IMR-90 (cell line): Measurements from ENCODE around the gene FA2H. TPM values are rescaled to one million over a fixed set of nuclear protein-coding genes. Genes with fewer than 3 reads are reported as not detected.

Experiments used
- ATAC-seq: fragments of 200-7000 bp; cut with Tn5 transposase; 2 replicates; pipeline ENCODE4 v1.9.1; 2020; ENCODE audit warnings: low read depth, mild to moderate bottlenecking, moderate library complexity
- BruUV-seq: library from RNA; stranded (reverse); fragments of 400-500 nt; replicated peaks from 2 replicates; lab custom pipeline; 2021; lab: Mats Ljungman, UMichigan
- CTCF ChIA-PET: fragments of 300-600 bp; formaldehyde crosslinking; extraction: SDS; loops from one replicate; lab custom pipeline; 2021; ENCODE audit warnings: antibody characterized with exemption; lab: Yijun Ruan, JAX
- POLR2A ChIA-PET: fragments of 300-600 bp; sonication (Branson Sonifier 250); formaldehyde crosslinking; loops from one replicate; lab custom pipeline; 2022; ENCODE audit warnings: antibody characterized with exemption; ENCODE audit not compliant: unreplicated experiment; lab: Charles Lee
- DNase-seq: peaks from one replicate; pipeline ENCODE4 v3.0.0; 2013
- H2AFZ ChIP-seq: replicated peaks from 2 replicates; pipeline ENCODE3; 2013; ENCODE audit warnings: low read length, mild to moderate bottlenecking; ENCODE audit not compliant: poor library complexity
- H2AK5ac ChIP-seq: 2 replicates; pipeline ENCODE4 v1.6.1; 2013; ENCODE audit warnings: low read depth, low read length, inconsistent platforms
- H2AK9ac ChIP-seq: replicated peaks from 2 replicates; pipeline ENCODE3; 2013; ENCODE audit warnings: mild to moderate bottlenecking, low read depth, low read length, moderate library complexity; ENCODE audit not compliant: poor library complexity
- H2BK120ac ChIP-seq: 2 replicates; pipeline ENCODE4 v1.6.1; 2013; ENCODE audit warnings: low read depth, low read length, inconsistent platforms
- H2BK15ac ChIP-seq: 3 replicates; pipeline ENCODE4 v1.6.1; 2013; ENCODE audit warnings: low read depth, low read length, inconsistent platforms
- H2BK20ac ChIP-seq: 2 replicates; pipeline ENCODE4 v1.6.1; 2013; ENCODE audit warnings: low read depth, mild to moderate bottlenecking, inconsistent platforms, low read length, moderate library complexity
- H2BK5ac ChIP-seq: 2 replicates; pipeline ENCODE4 v1.6.1; 2013; ENCODE audit warnings: mild to moderate bottlenecking, low read depth, low read length, inconsistent platforms; ENCODE audit not compliant: poor library complexity, severe bottlenecking
- H3K14ac ChIP-seq: replicated peaks from 2 replicates; pipeline ENCODE4 v1.6.1; 2013; ENCODE audit warnings: low read depth, low read length, inconsistent platforms
- H3K18ac ChIP-seq: 2 replicates; pipeline ENCODE4 v1.6.1; 2013; ENCODE audit warnings: low read depth, low read length, control low read depth
- H3K23ac ChIP-seq: 2 replicates; pipeline ENCODE4 v1.6.1; 2013; ENCODE audit warnings: low read depth, low read length, inconsistent platforms
- H3K27ac ChIP-seq: 2 replicates; pipeline ENCODE4 v1.5.1; 2013; ENCODE audit warnings: mild to moderate bottlenecking, control low read depth, low read length; ENCODE audit not compliant: insufficient read depth
- H3K27me3 ChIP-seq: 2 replicates; pipeline ENCODE4 v1.6.1; 2013; ENCODE audit warnings: low read length; ENCODE audit not compliant: control insufficient read depth, insufficient read depth
- H3K36me3 ChIP-seq: 2 replicates; pipeline ENCODE4 v1.6.1; 2013; ENCODE audit warnings: low read length, mixed read lengths; ENCODE audit not compliant: control insufficient read depth, insufficient read depth
- H3K4ac ChIP-seq: 2 replicates; pipeline ENCODE4 v1.6.1; 2013; ENCODE audit warnings: low read depth, low read length, inconsistent platforms
- H3K4me1 ChIP-seq: 2 replicates; pipeline ENCODE4 v1.6.1; 2013; ENCODE audit warnings: low read length, mixed read lengths; ENCODE audit not compliant: control insufficient read depth, insufficient read depth
- H3K4me2 ChIP-seq: 2 replicates; pipeline ENCODE4 v1.6.1; 2013; ENCODE audit warnings: low read depth, mild to moderate bottlenecking, control low read depth, low read length, moderate library complexity
- H3K4me3 ChIP-seq: 2 replicates; pipeline ENCODE4 v1.5.1; 2013; ENCODE audit warnings: low read depth, mild to moderate bottlenecking, control low read depth, low read length, moderate library complexity; ENCODE audit not compliant: insufficient read depth
- H3K56ac ChIP-seq: 2 replicates; pipeline ENCODE4 v1.6.1; 2013; ENCODE audit warnings: low read length, inconsistent platforms; ENCODE audit not compliant: insufficient read depth; ENCODE audit errors: extremely low read depth
- H3K79me1 ChIP-seq, 2 experiments: 2 replicates each; pipeline ENCODE4 v1.6.1; 2013; ENCODE audit warnings: low read length in 2 of 2, inconsistent platforms in 1 of 2, low read depth in 1 of 2
- H3K9ac ChIP-seq: 2 replicates; pipeline ENCODE4 v1.6.1; 2013; ENCODE audit warnings: low read depth, low read length, control low read depth
- H3K9me1 ChIP-seq: 2 replicates; pipeline ENCODE4 v1.6.1; 2013; ENCODE audit warnings: low read length, inconsistent platforms; ENCODE audit not compliant: insufficient read depth
- H3K9me3 ChIP-seq: 2 replicates; pipeline ENCODE4 v1.6.1; 2013; ENCODE audit warnings: low read length; ENCODE audit not compliant: control insufficient read depth, insufficient read depth
- H4K20me1 ChIP-seq: 2 replicates; pipeline ENCODE4 v1.6.1; 2013; ENCODE audit warnings: low read length, inconsistent platforms; ENCODE audit not compliant: insufficient read depth
- H4K5ac ChIP-seq: 2 replicates; pipeline ENCODE4 v1.6.1; 2013; ENCODE audit warnings: mild to moderate bottlenecking, low read depth, low read length, control low read depth
- H4K8ac ChIP-seq, 2 experiments: 2 replicates each; pipeline ENCODE4 v1.6.1; 2013; ENCODE audit warnings: low read depth in 2 of 2, low read length in 2 of 2, control low read depth in 1 of 2, inconsistent platforms in 1 of 2
- H4K91ac ChIP-seq: 2 replicates; pipeline ENCODE4 v1.6.1; 2013; ENCODE audit warnings: low read depth, low read length, inconsistent platforms; ENCODE audit not compliant: insufficient read depth
- BHLHE40 ChIP-seq: fragments of 150-350 bp; IDR thresholded peaks from 2 replicates; pipeline ENCODE4 v1.6.1; 2016; ENCODE audit warnings: mild to moderate bottlenecking, low read depth, low read length
- CHD1 ChIP-seq: IDR thresholded peaks from 2 replicates; pipeline ENCODE4 v1.6.1; 2012; ENCODE audit warnings: low read depth, low read length, improper control_type of control experiment
- FOS ChIP-seq: fragments of 150-350 bp; IDR thresholded peaks from 2 replicates; pipeline ENCODE4 v1.6.1; 2016; ENCODE audit warnings: low read depth, low read length
- MAZ ChIP-seq: IDR thresholded peaks from 2 replicates; pipeline ENCODE4 v1.6.1; 2012; ENCODE audit warnings: low read depth, mild to moderate bottlenecking, low read length, improper control_type of control experiment, moderate library complexity, borderline replicate concordance
- NFE2L2 ChIP-seq: fragments of 150-350 bp; IDR thresholded peaks from 2 replicates; pipeline ENCODE4 v1.6.1; 2016; ENCODE audit warnings: low read depth, mild to moderate bottlenecking, low read length
- POLR2A ChIP-seq: IDR thresholded peaks from 2 replicates; pipeline ENCODE4 v1.6.1; 2012; ENCODE audit warnings: mild to moderate bottlenecking, low read depth, low read length
- RAD21 ChIP-seq: IDR thresholded peaks from 2 replicates; pipeline ENCODE4 v1.6.1; 2012; ENCODE audit warnings: low read length, improper control_type of control experiment
- USF2 ChIP-seq: fragments of 150-350 bp; IDR thresholded peaks from 2 replicates; pipeline ENCODE4 v1.6.1; 2017; ENCODE audit warnings: mild to moderate bottlenecking, antibody characterized with exemption, low read length, low read depth
- WGBS, 2 experiments: methylation state at CpG; one replicate each; pipeline versions ENCODE4 v1.1.5 to v1.1.7; 2013; ENCODE audit warnings: missing lambda C conversion rate in 2 of 2; ENCODE audit not compliant: insufficient read length in 1 of 2; ENCODE audit errors: extremely low coverage in 2 of 2; 5-methylcytosine and 5-hydroxymethylcytosine counted together
- dilution Hi-C: fragments of 300-500 bp; cut with HindIII; formaldehyde crosslinking; loops from one replicate; pipeline ENCODE4 v1.14.3; 2018; ENCODE audit warnings: low sequenced_read_pairs; ENCODE audit not compliant: unreplicated experiment
- in situ Hi-C: fragments of 300-500 bp; cut with MboI; formaldehyde crosslinking; loops from 3 replicates; pipeline ENCODE4 v1.14.3; 2019; ENCODE audit warnings: low sequenced_read_pairs, inconsistent platforms, mixed read lengths
- intact Hi-C: fragments of 100-400 bp; cut with micrococcal nuclease; formaldehyde crosslinking; loops from 2 replicates; pipeline ENCODE4 v1.10.0; 2022
- polyA plus RNA-seq, 3 experiments: library from polyadenylated mRNA; depleted of rRNA; stranded (reverse); fragments of >200 nt; gene quantifications; 2 replicates each; pipeline ENCODE4 v1.2.3, GENCODE V29; 2012; ENCODE audit warnings: low replicate concordance in 1 of 3
- total RNA-seq: library from RNA; depleted of rRNA; stranded (reverse); fragments of >200 nt; gene quantifications from 2 replicates; pipeline ENCODE4 v1.2.3, GENCODE V29; 2012

FA2H gene
- total and polyA plus RNA-seq, 2 of the 4 experiments (the other 2 are of a cell fraction) = not detected

GRCh38 chr16:74718140-74718539 lies 56.5 kb downstream of the FA2H start:
- no peaks in the 10 kb centered on the region for H3K4me1 ChIP-seq
- H2BK15ac ChIP-seq = no peak overlapping the region
- no peak overlapping the region for H3K18ac ChIP-seq
- H3K79me1 ChIP-seq = no peaks in the 10 kb centered on the region
- no peak overlapping the region for H3K14ac ChIP-seq
- no peak overlapping the region for H2BK20ac ChIP-seq
- no peak overlapping the region for H2AK5ac ChIP-seq
- H2BK5ac ChIP-seq = no peak overlapping the region
- H3K4me3 ChIP-seq = no peak overlapping the region
- no peak overlapping the region for H2BK120ac ChIP-seq
- no peak overlapping the region for H4K5ac ChIP-seq
- H4K8ac ChIP-seq = no peak overlapping the region
- H3K9me3 ChIP-seq = no peaks in the 10 kb centered on the region
- DNase-seq = no peak
- BruUV-seq = no TSS peak
- in situ Hi-C loops (loop anchor here (5.0 kb wide), 1 partner anchor 139 kb away; no protein-coding TSS in a partner anchor), intact Hi-C loops (no loop called here), dilution Hi-C loops (no loop called here)
- no peaks in the 10 kb centered on the region for H4K20me1 ChIP-seq
- H3K23ac ChIP-seq = no peak overlapping the region
- ChIA-PET CTCF (no interaction called here), POLR2A (no interaction called here)
- no peak overlapping the region for H3K27ac ChIP-seq
- no peaks in the 10 kb centered on the region for H3K9me1 ChIP-seq
- peaks cover 13% of the 10 kb centered on the region; the same call in 1 of the 2 replicates for H3K27me3 ChIP-seq
- no peak overlapping the region for H3K9ac ChIP-seq
- no peak for TF ChIP-seq USF2
- no peak for TF ChIP-seq BHLHE40
- TF ChIP-seq RAD21 = no peak
- no peak for TF ChIP-seq FOS
- no peak for TF ChIP-seq MAZ
- TF ChIP-seq CHD1 = no peak
- TF ChIP-seq POLR2A = no peak
- TF ChIP-seq NFE2L2 = no peak
- H2AK9ac ChIP-seq = peak overlapping the region; percentile 72
- H3K4me2 ChIP-seq = no peak overlapping the region
- WGBS, 2 experiments = 89% methylated on average over 10 of the region's 13 CpGs; no CpG with 5 or more reads in 1 of the 2 experiments
- no peak for ATAC-seq
- H3K36me3 ChIP-seq = no peaks in the 10 kb centered on the region
- H2AFZ ChIP-seq = no peak overlapping the region
- no peak overlapping the region for H4K91ac ChIP-seq
- no peak overlapping the region for H3K56ac ChIP-seq
- no peak overlapping the region for H3K4ac ChIP-seq
